ENCODE results near the gene GAMT.

DNA sequence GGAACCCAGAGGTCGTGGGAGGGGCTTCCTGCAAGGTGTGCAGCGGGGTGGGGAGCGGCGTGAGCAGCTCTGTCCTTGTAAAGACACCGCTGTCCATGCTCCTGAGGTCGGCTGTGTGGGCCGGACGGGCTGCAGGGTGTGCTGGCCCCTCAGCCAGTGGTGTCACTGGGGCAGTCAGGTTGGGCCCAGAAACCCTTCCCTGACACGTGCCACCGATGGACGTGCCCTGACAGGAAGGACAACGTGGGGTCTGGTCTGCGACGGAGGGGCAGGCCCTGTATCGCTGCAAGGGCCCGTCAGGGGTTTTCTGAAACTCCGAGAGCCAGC lies 32.7 kb upstream of the GAMT start:
- TF ChIP-seq, protein P1, sequence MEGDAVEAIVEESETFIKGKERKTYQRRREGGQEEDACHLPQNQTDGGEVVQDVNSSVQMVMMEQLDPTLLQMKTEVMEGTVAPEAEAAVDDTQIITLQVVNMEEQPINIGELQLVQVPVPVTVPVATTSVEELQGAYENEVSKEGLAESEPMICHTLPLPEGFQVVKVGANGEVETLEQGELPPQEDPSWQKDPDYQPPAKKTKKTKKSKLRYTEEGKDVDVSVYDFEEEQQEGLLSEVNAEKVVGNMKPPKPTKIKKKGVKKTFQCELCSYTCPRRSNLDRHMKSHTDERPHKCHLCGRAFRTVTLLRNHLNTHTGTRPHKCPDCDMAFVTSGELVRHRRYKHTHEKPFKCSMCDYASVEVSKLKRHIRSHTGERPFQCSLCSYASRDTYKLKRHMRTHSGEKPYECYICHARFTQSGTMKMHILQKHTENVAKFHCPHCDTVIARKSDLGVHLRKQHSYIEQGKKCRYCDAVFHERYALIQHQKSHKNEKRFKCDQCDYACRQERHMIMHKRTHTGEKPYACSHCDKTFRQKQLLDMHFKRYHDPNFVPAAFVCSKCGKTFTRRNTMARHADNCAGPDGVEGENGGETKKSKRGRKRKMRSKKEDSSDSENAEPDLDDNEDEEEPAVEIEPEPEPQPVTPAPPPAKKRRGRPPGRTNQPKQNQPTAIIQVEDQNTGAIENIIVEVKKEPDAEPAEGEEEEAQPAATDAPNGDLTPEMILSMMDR (IDR thresholded peaks at IDR 0.05; ENCODE audit: borderline replicate concordance, extremely low read depth, low read length, poor library complexity, severe bottlenecking): no peak
- TF ChIP-seq EZH2 (IDR thresholded peaks at IDR 0.05; ENCODE audit: borderline replicate concordance, low read depth, low read length, severe bottlenecking): no peak
